ENCODE results near the gene C10orf95. TPM values are rescaled to one million over a fixed set of nuclear protein-coding genes. Genes with fewer than 3 reads are reported as not detected.

C10orf95 gene
- polyA plus RNA-seq, 1 of the 3 experiments (the other 2 are of a cell fraction) = 0.07 TPM

DNA sequence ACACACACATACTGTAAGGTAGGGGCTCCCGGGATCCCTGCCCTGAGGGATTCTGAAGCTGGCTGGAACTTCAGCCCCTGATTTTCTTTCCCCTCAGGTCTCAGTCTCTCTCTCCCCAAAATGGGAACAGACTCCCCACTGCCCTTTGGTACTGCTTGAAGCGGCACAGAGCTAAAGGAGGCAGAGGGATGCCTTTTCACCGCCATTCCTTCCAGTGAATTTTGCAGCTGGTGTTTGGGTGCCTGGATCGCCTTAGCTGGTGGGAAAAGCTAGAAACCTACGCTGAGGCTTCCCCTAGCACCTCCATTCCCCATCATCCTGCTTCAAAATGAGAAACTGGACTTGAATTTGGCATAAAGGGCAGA is 16.2 kb downstream of the C10orf95 start (continued):
- TF ChIP-seq, protein P1, sequence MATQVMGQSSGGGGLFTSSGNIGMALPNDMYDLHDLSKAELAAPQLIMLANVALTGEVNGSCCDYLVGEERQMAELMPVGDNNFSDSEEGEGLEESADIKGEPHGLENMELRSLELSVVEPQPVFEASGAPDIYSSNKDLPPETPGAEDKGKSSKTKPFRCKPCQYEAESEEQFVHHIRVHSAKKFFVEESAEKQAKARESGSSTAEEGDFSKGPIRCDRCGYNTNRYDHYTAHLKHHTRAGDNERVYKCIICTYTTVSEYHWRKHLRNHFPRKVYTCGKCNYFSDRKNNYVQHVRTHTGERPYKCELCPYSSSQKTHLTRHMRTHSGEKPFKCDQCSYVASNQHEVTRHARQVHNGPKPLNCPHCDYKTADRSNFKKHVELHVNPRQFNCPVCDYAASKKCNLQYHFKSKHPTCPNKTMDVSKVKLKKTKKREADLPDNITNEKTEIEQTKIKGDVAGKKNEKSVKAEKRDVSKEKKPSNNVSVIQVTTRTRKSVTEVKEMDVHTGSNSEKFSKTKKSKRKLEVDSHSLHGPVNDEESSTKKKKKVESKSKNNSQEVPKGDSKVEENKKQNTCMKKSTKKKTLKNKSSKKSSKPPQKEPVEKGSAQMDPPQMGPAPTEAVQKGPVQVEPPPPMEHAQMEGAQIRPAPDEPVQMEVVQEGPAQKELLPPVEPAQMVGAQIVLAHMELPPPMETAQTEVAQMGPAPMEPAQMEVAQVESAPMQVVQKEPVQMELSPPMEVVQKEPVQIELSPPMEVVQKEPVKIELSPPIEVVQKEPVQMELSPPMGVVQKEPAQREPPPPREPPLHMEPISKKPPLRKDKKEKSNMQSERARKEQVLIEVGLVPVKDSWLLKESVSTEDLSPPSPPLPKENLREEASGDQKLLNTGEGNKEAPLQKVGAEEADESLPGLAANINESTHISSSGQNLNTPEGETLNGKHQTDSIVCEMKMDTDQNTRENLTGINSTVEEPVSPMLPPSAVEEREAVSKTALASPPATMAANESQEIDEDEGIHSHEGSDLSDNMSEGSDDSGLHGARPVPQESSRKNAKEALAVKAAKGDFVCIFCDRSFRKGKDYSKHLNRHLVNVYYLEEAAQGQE (IDR thresholded peaks at IDR 0.05; ENCODE audit: low read depth, low read length) = no peak
- TF ChIP-seq NFIC (IDR thresholded peaks at IDR 0.05; ENCODE audit: borderline replicate concordance) = no peak

DNA sequence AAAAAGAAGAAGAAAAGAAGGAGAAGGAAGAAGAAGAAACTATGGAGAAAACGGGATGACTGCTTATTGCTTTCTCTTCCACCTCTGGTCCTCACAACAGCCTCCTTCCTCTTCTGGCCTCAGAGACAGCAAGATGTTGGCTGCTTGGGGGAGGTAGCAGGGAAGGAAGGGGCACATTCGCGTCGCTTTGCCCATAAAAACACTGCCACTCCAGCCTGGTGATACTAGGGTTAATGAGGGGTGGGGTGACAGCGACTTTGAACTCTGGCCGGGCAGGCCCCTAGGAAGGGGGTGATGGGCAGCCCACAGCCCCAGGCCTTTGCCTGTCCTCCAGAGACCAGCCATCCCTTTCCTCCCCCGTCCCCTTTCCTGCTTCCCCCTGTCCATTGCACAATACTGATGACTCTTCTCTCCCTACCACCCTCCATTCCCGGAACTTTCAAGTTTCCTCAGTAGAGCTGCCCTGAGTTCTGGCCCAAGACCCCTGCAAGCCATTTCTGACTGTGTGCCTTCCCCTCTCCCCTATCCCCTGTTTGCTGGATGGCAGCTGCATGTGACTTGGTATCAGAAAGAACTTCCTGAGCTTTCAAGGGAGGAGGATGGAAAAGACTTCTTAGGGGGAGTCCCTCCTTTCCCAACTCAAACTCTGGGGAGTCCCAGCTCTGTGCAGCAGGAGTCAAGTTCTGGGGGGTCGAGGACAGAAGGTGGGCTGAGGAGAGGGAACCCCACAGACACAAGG is 16.8 kb downstream of the C10orf95 start:
- POLR2A ChIA-PET = interaction anchor here (1.2 to 2.5 kb wide), 2 partner anchors 12 to 17 kb away, joined by 4 to 8 read pairs; partner anchors contain the start of gene C10orf95
- Histone ChIP-seq H3K36me3 (replicated peaks in 1 of 2; ENCODE audit: control insufficient read depth in 1 of 2, insufficient read depth in 2 of 2, low read length in 1 of 2) (peaks cover 0 to 3% of the 10 kb centered on the region in 2 experiments), H3K9ac (no peak overlapping the region), H4K20me1 (ENCODE audit: insufficient read depth) (no peaks in the 10 kb centered on the region), H3K4me2 (no peak overlapping the region), H2AFZ (ENCODE audit: low read depth) (no peak overlapping the region), H3K4me1 (ENCODE audit: control insufficient read depth in 1 of 2, insufficient read depth in 2 of 2, low read depth in 1 of 2, low read length in 1 of 2) (peaks cover 0 to 6% of the 10 kb centered on the region in 2 experiments; a peak in 1 of 4 replicates), H3K9me3 (no peaks in the 10 kb centered on the region), H3F3A (replicated peaks; ENCODE audit: insufficient read depth) (no peaks in the 10 kb centered on the region), H3K9me2 (no peaks in the 10 kb centered on the region), H3K27ac (ENCODE audit: low read depth in 2 of 2, low read length in 1 of 2) (no peak overlapping the region), H3K4me3 (ENCODE audit: low read depth in 2 of 2, low read length in 1 of 2) (no peak overlapping the region), H3K27me3 (ENCODE audit: insufficient read depth) (no peaks in the 10 kb centered on the region), H3K79me2 (ENCODE audit: insufficient read depth) (peaks cover 14% of the 10 kb centered on the region)
- CTCF ChIA-PET = interaction anchor here (1.2 to 3.7 kb wide), 4 partner anchors 12 to 41 kb away, joined by 3 to 23 read pairs (median 7); partner anchors contain the start of gene FBXL15
- DNase-seq = no peak
- 55% methylated on average over 9 of the region's 9 CpGs for WGBS (ENCODE audit: low lambda C conversion rate)
- TF ChIP-seq NFIC (IDR thresholded peaks at IDR 0.05; ENCODE audit: borderline replicate concordance) (no peak), MEF2A (IDR thresholded peaks at IDR 0.05; ENCODE audit: borderline replicate concordance, low read depth) (no peak), MXI1 (IDR thresholded peaks at IDR 0.05; ENCODE audit: low read depth, low read length) (no peak), JUND (IDR thresholded peaks at IDR 0.05) (no peak), FOSL2 (IDR thresholded peaks at IDR 0.05; ENCODE audit: borderline replicate concordance, low read depth) (no peak), EP300 (IDR thresholded peaks at IDR 0.05; ENCODE audit: borderline replicate concordance in 1 of 2, low read depth in 1 of 2, low read length in 1 of 2) (no peak), RAD21 (IDR thresholded peaks at IDR 0.05; ENCODE audit: low read length) (no peak), GABPA (IDR thresholded peaks at IDR 0.05; ENCODE audit: low read depth) (no peak), FOXJ3 (CRISPR knock-in tag; IDR thresholded peaks at IDR 0.05) (no peak), RXRA (IDR thresholded peaks at IDR 0.05; ENCODE audit: borderline replicate concordance, low read depth) (no peak), ZBTB33 (IDR thresholded peaks at IDR 0.05; ENCODE audit: borderline replicate concordance, low read depth) (no peak), TAF1 (IDR thresholded peaks at IDR 0.05; ENCODE audit: borderline replicate concordance, low read depth, low read length) (no peak), ELF1 (IDR thresholded peaks at IDR 0.05) (no peak), YY1 (IDR thresholded peaks at IDR 0.05; ENCODE audit: low read depth) (no peak)
- TF ChIP-seq, protein P2, sequence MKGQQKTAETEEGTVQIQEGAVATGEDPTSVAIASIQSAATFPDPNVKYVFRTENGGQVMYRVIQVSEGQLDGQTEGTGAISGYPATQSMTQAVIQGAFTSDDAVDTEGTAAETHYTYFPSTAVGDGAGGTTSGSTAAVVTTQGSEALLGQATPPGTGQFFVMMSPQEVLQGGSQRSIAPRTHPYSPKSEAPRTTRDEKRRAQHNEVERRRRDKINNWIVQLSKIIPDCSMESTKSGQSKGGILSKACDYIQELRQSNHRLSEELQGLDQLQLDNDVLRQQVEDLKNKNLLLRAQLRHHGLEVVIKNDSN (IDR thresholded peaks at IDR 0.05; ENCODE audit: borderline replicate concordance, low read depth) = no peak

All from SK-N-SH (cell line).